Bronchial epithelial cell (primary cell): Measurements from ENCODE around the gene PRKCZ. TPM values are rescaled to one million over a fixed set of nuclear protein-coding genes. Genes with fewer than 3 reads are reported as not detected.
"Not testable (repeated sequence)": the region's sequence is repeated elsewhere in the genome, so short reads cannot be mapped to it uniquely, and the experiment has no call there.

Experiments used
- DNase-seq: peaks from one replicate; pipeline ENCODE4 v3.0.0-alpha.2; 2010; ENCODE audit warnings: low read depth
- FAIRE-seq: peaks from 2 replicates; lab custom pipeline; 2011; peaks lifted over from hg19 to GRCh38; lab: Jason Lieb, UNC
- H3K27me3 ChIP-seq: 2 replicates; pipeline ENCODE4 v1.5.1; 2011; ENCODE audit warnings: low read length; ENCODE audit not compliant: control insufficient read depth, insufficient read depth
- H3K36me3 ChIP-seq: 2 replicates; pipeline ENCODE4 v1.5.1; 2011; ENCODE audit warnings: low read length; ENCODE audit not compliant: control insufficient read depth, insufficient read depth
- H3K4me3 ChIP-seq: 2 replicates; pipeline ENCODE4 v1.5.1; 2011; ENCODE audit warnings: mild to moderate bottlenecking, low read depth, low read length, control low read depth
- total RNA-seq: library from RNA; depleted of rRNA; stranded (reverse); fragments of >200 nt; gene quantifications from 2 replicates; pipeline ENCODE4 v1.2.1, GENCODE V29; 2014
- TF ChIP-seq, protein P1 (sequence below): IDR thresholded peaks from 2 replicates; pipeline ENCODE4 v1.5.1; 2011; ENCODE audit warnings: mild to moderate bottlenecking, moderate library complexity, low read length, control low read depth, inconsistent platforms; ENCODE audit not compliant: insufficient read depth, severe bottlenecking

The PRKCZ gene
- total RNA-seq, 1 donor from 2014 or later = 38.4 TPM

DNA sequence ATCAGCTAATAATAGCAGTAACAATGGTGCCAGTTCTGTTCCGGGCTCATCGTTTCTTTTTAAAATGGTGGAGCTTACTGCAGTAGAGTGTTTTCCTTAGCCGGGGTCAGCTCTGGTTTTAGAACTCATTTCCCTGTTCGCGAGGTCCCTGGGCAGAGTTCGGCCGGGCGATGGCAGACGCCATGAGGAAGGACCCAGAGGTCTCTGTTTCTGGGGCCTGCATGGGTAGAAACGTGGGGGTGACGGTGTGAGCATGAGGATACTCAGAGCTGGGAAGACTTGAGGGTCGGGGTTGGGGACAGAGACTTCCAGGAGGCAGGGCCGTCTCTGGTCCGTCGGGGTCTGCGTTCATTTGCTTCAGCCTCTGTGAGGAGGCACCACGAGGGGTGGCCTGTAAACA, 38.8 kb downstream of the PRKCZ start:
- H3K27me3 ChIP-seq = no peaks in the 10 kb centered on the region
- TF ChIP-seq, protein P1, sequence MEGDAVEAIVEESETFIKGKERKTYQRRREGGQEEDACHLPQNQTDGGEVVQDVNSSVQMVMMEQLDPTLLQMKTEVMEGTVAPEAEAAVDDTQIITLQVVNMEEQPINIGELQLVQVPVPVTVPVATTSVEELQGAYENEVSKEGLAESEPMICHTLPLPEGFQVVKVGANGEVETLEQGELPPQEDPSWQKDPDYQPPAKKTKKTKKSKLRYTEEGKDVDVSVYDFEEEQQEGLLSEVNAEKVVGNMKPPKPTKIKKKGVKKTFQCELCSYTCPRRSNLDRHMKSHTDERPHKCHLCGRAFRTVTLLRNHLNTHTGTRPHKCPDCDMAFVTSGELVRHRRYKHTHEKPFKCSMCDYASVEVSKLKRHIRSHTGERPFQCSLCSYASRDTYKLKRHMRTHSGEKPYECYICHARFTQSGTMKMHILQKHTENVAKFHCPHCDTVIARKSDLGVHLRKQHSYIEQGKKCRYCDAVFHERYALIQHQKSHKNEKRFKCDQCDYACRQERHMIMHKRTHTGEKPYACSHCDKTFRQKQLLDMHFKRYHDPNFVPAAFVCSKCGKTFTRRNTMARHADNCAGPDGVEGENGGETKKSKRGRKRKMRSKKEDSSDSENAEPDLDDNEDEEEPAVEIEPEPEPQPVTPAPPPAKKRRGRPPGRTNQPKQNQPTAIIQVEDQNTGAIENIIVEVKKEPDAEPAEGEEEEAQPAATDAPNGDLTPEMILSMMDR = no peak
- DNase-seq (no peak), FAIRE-seq (no peak)
- no peak overlapping the region for H3K4me3 ChIP-seq
- peaks cover 3% of the 10 kb centered on the region for H3K36me3 ChIP-seq

DNA sequence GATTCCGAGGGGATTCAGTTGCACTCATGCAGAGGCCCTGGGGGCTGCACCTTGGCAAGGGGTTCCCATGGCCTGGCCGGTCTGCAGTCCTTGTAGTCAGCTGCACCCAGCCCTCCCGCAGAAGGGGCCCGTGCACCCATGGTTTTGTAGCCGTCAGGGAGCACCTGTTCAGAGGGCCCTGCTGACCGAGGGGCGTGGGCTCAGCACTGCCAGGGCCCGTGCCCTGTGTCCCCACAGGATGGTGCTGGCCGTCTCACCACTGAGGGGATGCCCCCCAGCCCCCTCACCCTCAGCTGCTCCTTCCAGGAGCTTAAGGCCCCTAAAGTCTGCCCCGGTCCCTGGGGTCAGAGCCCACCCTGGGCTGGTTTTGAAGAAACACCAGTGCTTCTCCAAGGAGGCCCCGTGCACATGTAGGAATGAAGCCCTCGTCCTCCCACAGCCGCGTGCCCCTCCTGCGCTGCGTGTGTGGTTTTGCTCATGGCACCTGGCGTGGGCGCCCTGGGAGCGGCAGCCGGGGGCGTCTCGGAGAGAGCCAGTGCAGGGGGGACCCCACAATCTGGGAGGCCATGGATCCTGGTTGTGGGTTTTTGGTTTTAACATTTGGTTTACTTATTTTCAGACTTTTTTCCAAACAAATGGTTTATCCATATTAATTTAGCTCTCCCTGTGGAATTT, 40.1 kb downstream of the PRKCZ start:
- TF ChIP-seq, protein P1 = no peak
- H3K4me3 ChIP-seq = no peak overlapping the region
- peaks cover 3% of the 10 kb centered on the region for H3K36me3 ChIP-seq
- DNase-seq (no peak), FAIRE-seq (no peak)
- no peaks in the 10 kb centered on the region for H3K27me3 ChIP-seq

DNA sequence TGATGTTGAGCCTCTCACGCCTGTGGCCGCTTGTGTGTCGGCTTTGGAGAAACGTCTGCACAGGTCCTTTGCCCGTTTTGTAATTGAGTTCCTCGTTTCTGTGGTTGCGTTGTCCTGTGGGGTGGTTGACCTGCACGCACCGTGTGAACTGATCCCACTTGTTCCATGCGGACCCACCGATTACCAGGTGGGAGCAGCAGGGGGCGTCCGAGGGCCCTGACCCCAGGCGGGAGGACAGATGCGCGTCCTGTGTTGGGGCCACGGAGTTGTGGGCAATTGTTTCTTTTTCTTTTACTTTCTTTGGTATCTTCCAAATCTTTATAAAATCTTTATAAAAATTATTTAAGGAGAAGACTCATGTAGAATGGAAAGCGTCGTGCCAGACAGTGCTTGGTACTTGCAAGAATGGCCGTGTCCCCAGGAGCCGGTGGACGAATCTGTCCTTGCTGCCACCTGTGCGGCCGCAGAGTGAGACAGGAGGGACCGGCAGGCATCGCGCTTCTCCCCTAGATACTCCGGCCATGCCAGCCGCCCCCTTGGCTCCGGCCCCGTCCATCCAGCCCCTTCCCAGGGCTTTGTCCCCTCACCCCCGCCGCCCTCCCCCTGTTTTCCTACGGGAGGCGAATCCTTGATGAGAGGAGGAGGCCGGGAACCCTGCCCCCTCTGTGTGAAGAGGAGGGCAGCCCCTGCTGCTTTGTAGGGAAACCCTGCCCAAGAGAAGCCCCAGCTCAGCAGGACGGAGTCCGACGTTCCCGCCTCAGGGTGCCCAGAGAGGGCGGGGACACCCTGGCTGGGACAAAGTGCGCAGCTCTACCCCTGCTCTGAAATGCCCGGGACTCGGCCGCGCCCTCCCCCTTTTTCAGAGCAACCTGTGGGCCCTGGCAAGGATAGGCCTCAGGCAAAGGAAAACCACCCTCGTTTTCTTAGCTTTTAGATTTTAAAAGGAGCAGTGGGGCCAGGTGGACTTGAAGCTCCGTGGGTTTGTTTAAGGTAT, 41.7 kb downstream of the PRKCZ start:
- no peak overlapping the region for H3K4me3 ChIP-seq

DNA sequence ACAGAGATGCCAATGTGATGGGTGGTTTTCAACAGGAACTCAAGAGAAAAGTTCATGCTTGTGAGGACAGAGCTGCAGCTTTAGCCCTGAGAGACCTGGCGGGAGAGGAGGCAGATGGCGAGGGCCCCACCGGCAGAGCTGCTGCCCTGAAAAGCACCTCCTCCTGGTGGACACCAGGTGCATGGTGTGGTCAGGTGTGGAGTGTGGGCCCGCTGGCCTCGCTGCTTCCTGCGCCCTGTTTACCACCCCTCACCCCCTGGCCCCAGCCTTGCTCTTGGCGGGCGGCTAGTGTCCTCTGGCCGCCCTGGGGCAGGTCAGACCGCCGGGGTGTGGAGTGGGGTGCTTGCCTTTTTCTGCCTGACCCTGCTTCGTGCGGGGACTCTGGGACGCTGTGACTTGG, 42.8 kb downstream of the PRKCZ start:
- Histone ChIP-seq H3K36me3 (peaks cover 4% of the 10 kb centered on the region), H3K27me3 (no peaks in the 10 kb centered on the region), H3K4me3 (no peak overlapping the region)
- DNase-seq (no peak), FAIRE-seq (no peak)
- TF ChIP-seq, protein P1 = no peak

More for the DNA sequence above, 41.7 kb downstream of the PRKCZ start:
- no peak for FAIRE-seq
- Histone ChIP-seq H3K27me3 (no peaks in the 10 kb centered on the region), H3K36me3 (peaks cover 4% of the 10 kb centered on the region)
- TF ChIP-seq, protein P1 = peak; percentile 42
- no peak for DNase-seq

DNA sequence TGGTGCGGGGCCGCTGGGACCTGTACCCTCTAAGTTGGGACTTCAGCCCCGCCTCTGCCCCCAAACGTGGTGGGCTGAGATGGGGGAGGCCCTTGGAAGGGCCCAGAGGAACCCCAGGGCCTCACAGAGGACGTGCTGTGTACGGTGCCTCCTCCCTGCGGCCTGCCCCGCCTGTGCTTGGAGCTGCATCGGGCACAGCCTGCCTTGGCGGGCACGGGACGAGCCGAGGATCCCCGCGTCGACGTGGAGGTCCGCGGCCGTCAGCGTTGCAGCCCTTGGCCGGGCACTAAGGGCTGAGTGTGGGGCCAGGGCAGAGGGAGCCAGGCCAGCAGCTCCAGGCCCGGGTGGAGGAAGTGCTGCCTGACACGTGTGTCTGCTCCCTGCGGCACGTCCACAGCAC, 43.4 kb downstream of the PRKCZ start:
- FAIRE-seq = no peak
- no peak for DNase-seq
- TF ChIP-seq, protein P1 = no peak
- peaks cover 4% of the 10 kb centered on the region for H3K36me3 ChIP-seq
- no peak overlapping the region for H3K4me3 ChIP-seq
- no peaks in the 10 kb centered on the region for H3K27me3 ChIP-seq

DNA sequence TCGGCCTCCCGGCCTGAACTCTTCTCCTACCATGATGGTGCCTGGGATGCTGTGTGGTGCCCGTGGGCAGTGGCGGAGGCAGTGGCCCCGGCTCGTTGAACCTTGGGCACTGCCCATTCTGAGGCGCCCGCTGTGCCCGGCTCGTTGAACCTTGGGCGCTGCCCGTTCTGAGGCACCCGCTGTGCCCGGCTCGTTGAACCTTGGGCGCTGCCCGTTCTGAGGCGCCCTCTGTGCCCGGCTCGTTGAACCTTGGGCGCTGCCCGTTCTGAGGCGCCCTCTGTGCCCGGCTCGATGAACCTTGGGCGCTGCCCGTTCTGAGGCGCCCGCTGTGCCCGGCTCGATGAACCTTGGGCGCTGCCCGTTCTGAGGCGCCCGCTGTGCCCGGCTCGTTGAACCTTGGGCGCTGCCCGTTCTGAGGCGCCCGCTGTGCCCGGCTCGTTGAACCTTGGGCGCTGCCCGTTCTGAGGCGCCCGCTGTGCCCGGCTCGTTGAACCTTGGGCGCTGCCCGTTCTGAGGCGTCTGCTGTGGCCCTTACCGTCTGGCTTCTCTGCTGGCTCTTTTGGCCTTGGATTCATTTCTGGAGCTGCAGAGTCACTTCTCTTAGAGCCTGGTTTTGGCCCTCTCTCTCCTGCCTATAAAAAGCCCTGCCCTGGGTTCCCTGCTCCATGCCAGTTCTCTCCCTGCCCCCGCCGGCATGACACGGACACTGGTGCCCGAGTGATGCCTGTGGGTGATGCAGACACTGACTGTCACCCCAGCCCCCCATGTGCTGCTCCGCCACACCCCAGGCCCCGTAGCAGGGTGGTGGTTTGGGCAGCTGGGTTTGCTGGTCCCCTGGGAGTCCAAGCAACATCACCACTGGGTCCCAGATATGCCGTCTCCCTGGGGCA, 44.3 kb downstream of the PRKCZ start:
- H3K27me3 ChIP-seq, FAIRE-seq, H3K36me3 ChIP-seq, H3K4me3 ChIP-seq, DNase-seq: not testable (repeated sequence)
